ENCODE data around the gene HDAC4.

DNA sequence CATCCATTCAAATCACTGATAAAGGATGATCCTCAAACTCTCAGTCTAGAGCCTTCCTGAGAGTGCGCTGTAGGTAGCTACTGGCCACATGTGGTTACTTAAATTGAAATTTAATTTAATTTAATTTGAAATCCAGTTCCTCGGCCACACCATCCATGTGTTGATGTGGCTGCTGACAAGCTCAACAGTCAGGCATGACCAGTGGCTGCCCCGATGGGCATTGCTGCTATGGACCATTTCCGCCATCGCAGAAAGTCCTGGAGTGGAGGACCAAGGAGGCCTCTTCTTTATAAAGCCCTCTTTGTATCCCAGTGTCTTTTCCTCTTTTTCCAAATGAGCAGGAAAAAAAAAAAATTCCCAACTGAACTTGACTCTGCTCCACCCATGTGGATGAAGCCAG lies 100.6 kb downstream of the HDAC4 start:
- TF ChIP-seq CTCF (IDR thresholded peaks at IDR 0.05; ENCODE audit: low read length) (no peak), EZH2 (IDR thresholded peaks at IDR 0.05; ENCODE audit: borderline replicate concordance, low read length) (no peak)
